Heart left ventricle (tissue), 16 donors: ENCODE measurements around the gene SELE. TPM values are rescaled to one million over a fixed set of nuclear protein-coding genes. Genes with fewer than 3 reads are reported as not detected.

Experiments used
- ATAC-seq, 4 donors: fragments of 200-7000 bp; cut with Tn5 transposase; one replicate each; pipeline ENCODE4 v1.9.1; 2020 to 2022; ENCODE audit warnings: moderate library complexity in 4 of 4, mild to moderate bottlenecking in 3 of 4, moderate number of reproducible peaks in 1 of 4
- DNase-seq, 5 donors: peaks; one replicate each; pipeline ENCODE4 v3.0.0-alpha.2; 2020
- H3K27ac ChIP-seq, 12 donors: fragments of 200-600 bp; sonication (generic) in 4 of 12; one replicate each; pipeline versions ENCODE4 v1.5.0 to v1.8.0; 2016 to 2022; ENCODE audit warnings: mild to moderate bottlenecking in 2 of 12
- H3K27me3 ChIP-seq, 9 donors: fragments of 200-600 bp; sonication (generic) in 2 of 9; one replicate each; pipeline versions ENCODE4 v1.5.1 to v1.8.0; 2016 to 2022; ENCODE audit warnings: mild to moderate bottlenecking in 3 of 9
- H3K36me3 ChIP-seq, 9 donors: fragments of 200-600 bp; sonication (generic) in 2 of 9; one replicate each; pipeline versions ENCODE4 v1.5.0 to v1.8.0; 2018 to 2022; ENCODE audit warnings: mild to moderate bottlenecking in 2 of 9
- H3K4me1 ChIP-seq, 12 donors: fragments of 200-600 bp; sonication (generic) in 4 of 12; one replicate each; pipeline versions ENCODE4 v1.5.0 to v1.8.0; 2016 to 2022; ENCODE audit warnings: mild to moderate bottlenecking in 3 of 12
- H3K4me3 ChIP-seq, 12 donors: fragments of 200-600 bp; sonication (generic) in 4 of 12; one replicate each; pipeline versions ENCODE4 v1.5.0 to v1.8.0; 2017 to 2022; ENCODE audit warnings: mild to moderate bottlenecking in 9 of 12, moderate library complexity in 4 of 12
- H3K9me3 ChIP-seq, 12 donors: fragments of 200-600 bp; sonication (generic) in 4 of 12; one replicate each; pipeline versions ENCODE4 v1.5.0 to v1.8.0; 2016 to 2022; ENCODE audit warnings: mild to moderate bottlenecking in 1 of 12
- POLR2A ChIP-seq, 2 donors: fragments of 450-650 bp; IDR thresholded peaks; one replicate each; pipeline ENCODE4 v1.6.1; 2017; ENCODE audit warnings: antibody characterized with exemption in 2 of 2, mild to moderate bottlenecking in 2 of 2, moderate library complexity in 2 of 2
- WGBS, 4 donors: extraction: QIAGEN DNeasy Blood & Tissue Kit in 2 of 4; methylation state at CpG; one replicate each; pipeline versions ENCODE4 v1.1.5 to v1.1.7; 2013 to 2018; 5-methylcytosine and 5-hydroxymethylcytosine counted together
- intact Hi-C, 10 donors: fragments of 100-400 bp; cut with DNase I; formaldehyde crosslinking; loops; one replicate each; pipeline versions ENCODE4 v1.11.1 to v1.14.2; 2022
- polyA plus RNA-seq, 2 donors: library from polyadenylated mRNA; stranded (reverse); fragments of 200-250 nt; gene quantifications; one replicate each; pipeline ENCODE4 v1.2.3, GENCODE V29; 2013
- total RNA-seq, 9 donors: library from RNA; depleted of rRNA in 2 of 9; stranded (reverse); fragments of >200 nt in 2 of 9; fragmentation: NEBNext Ultra II Directional in 3 of 9; extraction: Animal tissue kit (Norgen Biotek cat#: 25700) in 3 of 9; gene quantifications; one replicate each; pipeline versions ENCODE4 v1.1.0 to v1.2.4, GENCODE V29; 2016 to 2023
- TF ChIP-seq, protein P1 (sequence below), 12 donors: fragments of 200-600 bp; sonication (generic) in 4 of 12; IDR thresholded peaks; one replicate each; pipeline versions ENCODE4 v1.5.0 to v1.8.0; 2018 to 2022; ENCODE audit warnings: antibody characterized with exemption in 12 of 12, mild to moderate bottlenecking in 5 of 12
- donor health status: ischemic (EF 13 %, LVEDD 7.1; RV severe dilation, severe dysfunction).
- donor health status: healthy with polysubstance abuse.
- donor health status: DM: no; HTN: yes; CAD: no.
- donor health status: DM: no; HTN: no; CAD: no.
- donor health status: ischemic (EF 25% LVEDD 6.9; RV normal size, moderate dysfunction).
- donor health status: ischemic (EF 25% LVEDD 5.7; RV mildly dilated, moderate dysfunction).
- donor health status: healthy.
- donor health status: DM: yes; HTN: yes; CAD: no.
- donor health status: ischemic (EF 35%, LVEDD 5.7; RV mildly dilated, moderate dysfunction).
- donor health status: nonischemic (EF 11% LVEDD 7.7; RV severe dilation, severe dysfunction).
- donor health status: DM: yes; HTN: yes; CAD: no.
- donor health status: PGD.
- donor health status: ischemic (EF 29% LVEDD 5.4; RV normal size, mild dysfunction).
- donor health status: nonischemic (EF 23%, LVEDD 6.1; RV moderate dilation, normal function).

The SELE gene
- total and polyA plus RNA-seq, 11 donors: 0.63 to 21.5 (median 2.4) TPM

DNA sequence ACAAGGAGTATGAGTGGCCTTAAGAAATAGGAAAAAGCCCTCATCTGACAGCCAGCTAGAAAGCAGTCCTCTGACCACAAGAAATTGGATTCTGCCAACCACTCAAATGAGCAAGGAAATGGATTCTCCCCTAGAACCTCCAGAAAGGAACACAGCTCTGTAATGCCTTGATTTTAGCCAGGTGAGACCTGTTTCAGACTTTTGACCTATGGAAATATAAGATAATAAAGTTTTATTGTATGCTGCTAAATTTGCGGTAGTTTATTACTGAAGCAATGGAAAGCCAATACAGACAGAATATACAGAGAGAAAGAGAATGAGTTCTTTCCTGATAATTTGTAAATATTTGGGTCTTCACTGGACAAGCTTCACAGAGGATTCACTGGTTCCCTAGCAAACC is 28.8 kb upstream of the SELE start:
- TF ChIP-seq, protein P1, sequence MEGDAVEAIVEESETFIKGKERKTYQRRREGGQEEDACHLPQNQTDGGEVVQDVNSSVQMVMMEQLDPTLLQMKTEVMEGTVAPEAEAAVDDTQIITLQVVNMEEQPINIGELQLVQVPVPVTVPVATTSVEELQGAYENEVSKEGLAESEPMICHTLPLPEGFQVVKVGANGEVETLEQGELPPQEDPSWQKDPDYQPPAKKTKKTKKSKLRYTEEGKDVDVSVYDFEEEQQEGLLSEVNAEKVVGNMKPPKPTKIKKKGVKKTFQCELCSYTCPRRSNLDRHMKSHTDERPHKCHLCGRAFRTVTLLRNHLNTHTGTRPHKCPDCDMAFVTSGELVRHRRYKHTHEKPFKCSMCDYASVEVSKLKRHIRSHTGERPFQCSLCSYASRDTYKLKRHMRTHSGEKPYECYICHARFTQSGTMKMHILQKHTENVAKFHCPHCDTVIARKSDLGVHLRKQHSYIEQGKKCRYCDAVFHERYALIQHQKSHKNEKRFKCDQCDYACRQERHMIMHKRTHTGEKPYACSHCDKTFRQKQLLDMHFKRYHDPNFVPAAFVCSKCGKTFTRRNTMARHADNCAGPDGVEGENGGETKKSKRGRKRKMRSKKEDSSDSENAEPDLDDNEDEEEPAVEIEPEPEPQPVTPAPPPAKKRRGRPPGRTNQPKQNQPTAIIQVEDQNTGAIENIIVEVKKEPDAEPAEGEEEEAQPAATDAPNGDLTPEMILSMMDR (IDR thresholded peaks at IDR 0.05): no peak
- no peak for TF ChIP-seq POLR2A (IDR thresholded peaks at IDR 0.05)
- intact Hi-C loops: no loop called here

DNA sequence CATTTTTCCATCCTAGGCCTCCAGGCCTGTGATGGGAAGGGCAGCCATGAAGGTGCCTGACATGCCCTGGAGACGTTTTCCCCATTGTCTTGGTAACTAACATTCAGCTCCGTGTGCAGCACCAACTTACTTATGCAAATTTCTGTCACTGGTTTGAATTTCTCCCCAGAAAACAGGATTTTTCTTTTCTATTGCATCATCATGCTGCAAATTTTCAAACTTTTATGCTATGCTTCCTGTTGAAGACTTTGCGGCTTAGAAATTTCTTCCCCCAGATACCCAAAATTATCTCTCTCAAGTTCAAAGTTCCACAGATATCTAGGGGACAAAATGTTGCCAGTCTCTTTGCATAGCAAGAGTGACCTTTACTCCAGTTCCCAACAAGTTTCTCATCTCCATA is 25.2 kb upstream of the SELE start:
- ATAC-seq (no peak), DNase-seq (no peak)
- H3K36me3 ChIP-seq: no peaks in the 10 kb centered on the region
- no peaks in the 10 kb centered on the region for H3K4me1 ChIP-seq
- intact Hi-C loops: loop anchor here in 1 of 10 donors (10.0 kb wide), 1 partner anchor 1146 kb away; no protein-coding TSS in a partner anchor
- WGBS, 4 donors: 79 to 93% (median 89%) methylated on average over 3 of the region's 3 CpGs
- TF ChIP-seq, protein P1 (IDR thresholded peaks at IDR 0.05): no peak
- no peak for TF ChIP-seq POLR2A (IDR thresholded peaks at IDR 0.05)
- H3K27ac ChIP-seq: no peak overlapping the region
- peaks cover 0 to 7% (median 0%) of the 10 kb centered on the region in 9 donors for H3K27me3 ChIP-seq
- H3K4me3 ChIP-seq: no peak overlapping the region
- no peaks in the 10 kb centered on the region for H3K9me3 ChIP-seq

More for the DNA sequence above, 28.8 kb upstream of the SELE start:
- Histone ChIP-seq H3K4me1 (no peaks in the 10 kb centered on the region), H3K27ac (no peak overlapping the region), H3K27me3 (peaks cover 0 to 4% (median 0%) of the 10 kb centered on the region in 9 donors), H3K36me3 (no peaks in the 10 kb centered on the region), H3K9me3 (no peaks in the 10 kb centered on the region), H3K4me3 (no peak overlapping the region)
- DNase-seq (no peak), ATAC-seq (no peak)
- 96 to 100% (median 99%) methylated on average over 1 of the region's 1 CpG for WGBS, 4 donors

DNA sequence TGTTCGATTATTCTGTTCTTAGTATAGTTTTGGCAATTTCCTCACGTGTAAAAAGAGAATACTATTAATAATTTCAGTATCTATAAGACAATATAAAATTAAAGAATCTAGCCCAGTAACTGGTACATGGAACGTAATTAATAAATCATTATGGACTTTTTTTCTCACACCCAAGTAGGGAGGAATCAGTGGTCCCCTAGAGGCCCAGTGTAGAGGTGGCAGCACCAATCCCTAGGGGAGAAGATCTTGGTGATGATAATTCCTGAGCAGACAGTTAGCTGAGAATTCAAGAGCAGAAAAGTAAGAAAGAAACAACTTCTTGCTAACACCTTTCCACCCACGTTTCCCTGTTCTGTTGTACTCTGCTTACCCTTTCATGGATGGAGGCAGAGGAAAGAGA is 19.7 kb upstream of the SELE start:
- Histone ChIP-seq H3K36me3 (no peaks in the 10 kb centered on the region), H3K9me3 (no peaks in the 10 kb centered on the region), H3K4me3 (no peak overlapping the region), H3K27me3 (peaks cover 0 to 5% (median 0%) of the 10 kb centered on the region in 9 donors), H3K27ac (no peak overlapping the region), H3K4me1 (no peaks in the 10 kb centered on the region)
- DNase-seq: no peak
- no peak for ATAC-seq
- intact Hi-C loops: loop anchor here in 1 of 10 donors (10.0 kb wide), 1 partner anchor 1151 kb away; no protein-coding TSS in a partner anchor
- TF ChIP-seq, protein P1 (IDR thresholded peaks at IDR 0.05): no peak
- TF ChIP-seq POLR2A (IDR thresholded peaks at IDR 0.05): no peak
- 72 to 76% (median 73%) methylated on average over 4 of the region's 4 CpGs for WGBS, 4 donors

GRCh38 chr1:169750041-169750440 is 16.2 kb upstream of the SELE start:
- 83 to 90% (median 86%) methylated on average over 1 of the region's 1 CpG for WGBS, 4 donors
- no peak for ATAC-seq
- TF ChIP-seq POLR2A (IDR thresholded peaks at IDR 0.05): no peak
- TF ChIP-seq, protein P1 (IDR thresholded peaks at IDR 0.05): no peak
- peaks cover 0 to 5% (median 0%) of the 10 kb centered on the region in 9 donors for H3K27me3 ChIP-seq
- no peaks in the 10 kb centered on the region for H3K9me3 ChIP-seq
- H3K4me3 ChIP-seq: no peak overlapping the region
- no peak for DNase-seq
- H3K27ac ChIP-seq: no peak overlapping the region
- H3K36me3 ChIP-seq: no peaks in the 10 kb centered on the region
- H3K4me1 ChIP-seq: peaks cover 0 to 11% (median 2%) of the 10 kb centered on the region in 12 donors
- intact Hi-C loops: loop anchor here in 1 of 10 donors (10.0 kb wide), 1 partner anchor 1155 kb away; no protein-coding TSS in a partner anchor
